H1 (cell line): ENCODE measurements around the gene CORO1C. TPM values are rescaled to one million over a fixed set of nuclear protein-coding genes. Genes with fewer than 3 reads are reported as not detected.
A peak's percentile ranks its signal among the peaks of the same experiment; 100 is the strongest.

Source experiments
- CTCF ChIA-PET: fragments of 300-600 bp; sonication (Branson Sonifier 250); formaldehyde crosslinking; loops from one replicate; lab custom pipeline; 2021; ENCODE audit not compliant: partially characterized antibody; lab: Charles Lee
- POLR2A ChIA-PET: fragments of 300-600 bp; sonication (Branson Sonifier 250); formaldehyde crosslinking; loops from one replicate; lab custom pipeline; 2021; ENCODE audit warnings: inconsistent platforms; ENCODE audit not compliant: partially characterized antibody; lab: Charles Lee
- DNase-seq, 2 experiments: peaks; one replicate each; pipeline versions ENCODE4 v3.0.0 to v3.0.0-alpha.2; 2010 to 2022; ENCODE audit warnings: low spot score in 2 of 2, low read depth in 1 of 2, mixed read lengths in 1 of 2
- FAIRE-seq: peaks from 2 replicates; lab custom pipeline; 2011; peaks lifted over from hg19 to GRCh38; lab: Jason Lieb, UNC
- H2AFZ ChIP-seq: 2 replicates; pipeline ENCODE4 v1.8.1; 2012; ENCODE audit warnings: low read length, inconsistent platforms
- H2AK5ac ChIP-seq: 2 replicates; pipeline ENCODE4 v1.6.1; 2013; ENCODE audit warnings: low read depth, low read length
- H2BK120ac ChIP-seq: replicated peaks from 2 replicates; pipeline ENCODE3; 2013; ENCODE audit warnings: low read depth, low read length, inconsistent platforms
- H2BK12ac ChIP-seq: 2 replicates; pipeline ENCODE4 v1.6.1; 2013; ENCODE audit warnings: low read depth, low read length
- H2BK15ac ChIP-seq: 2 replicates; pipeline ENCODE4 v1.6.1; 2013; ENCODE audit warnings: low read length
- H2BK20ac ChIP-seq: 2 replicates; pipeline ENCODE4 v1.6.1; 2013; ENCODE audit warnings: low read length
- H2BK5ac ChIP-seq: 2 replicates; pipeline ENCODE4 v1.6.1; 2013; ENCODE audit warnings: low read depth, low read length
- H3K14ac ChIP-seq: 2 replicates; pipeline ENCODE4 v1.6.1; 2013; ENCODE audit warnings: inconsistent platforms; ENCODE audit not compliant: insufficient read length
- H3K18ac ChIP-seq: 2 replicates; pipeline ENCODE4 v1.6.1; 2013; ENCODE audit warnings: low read length; ENCODE audit errors: extremely low read depth
- H3K23ac ChIP-seq: 2 replicates; pipeline ENCODE4 v1.6.1; 2013; ENCODE audit warnings: inconsistent platforms; ENCODE audit not compliant: insufficient read length
- H3K23me2 ChIP-seq: 2 replicates; pipeline ENCODE4 v1.6.1; 2013; ENCODE audit warnings: low read depth, low read length
- H3K27ac ChIP-seq: 2 replicates; pipeline ENCODE4 v1.6.1; 2011; ENCODE audit warnings: low read depth, low read length, inconsistent platforms
- H3K27me3 ChIP-seq, 4 experiments: replicated peaks in 1 of 4; 1 replicate in 1 of 4; 2 replicates in 3 of 4; pipeline versions ENCODE4 v1.6.1 to v1.8.1; 2011 to 2013; ENCODE audit warnings: low read length in 3 of 4, mild to moderate bottlenecking in 3 of 4, inconsistent platforms in 2 of 4, mixed read lengths in 2 of 4, moderate library complexity in 1 of 4; ENCODE audit not compliant: control insufficient read depth in 3 of 4, insufficient read depth in 3 of 4; ENCODE audit errors: extremely low read depth in 1 of 4
- H3K36me3 ChIP-seq, 4 experiments: 2 replicates each; pipeline versions ENCODE4 v1.6.1 to v1.8.1; 2011 to 2013; ENCODE audit warnings: mild to moderate bottlenecking in 4 of 4, low read length in 3 of 4, moderate library complexity in 2 of 4, control low read depth in 1 of 4, inconsistent platforms in 1 of 4; ENCODE audit not compliant: insufficient read depth in 4 of 4, control insufficient read depth in 2 of 4
- H3K4ac ChIP-seq: replicated peaks from 2 replicates; pipeline ENCODE3; 2013; ENCODE audit warnings: low read length, low read depth, mixed read lengths, inconsistent platforms; ENCODE audit not compliant: insufficient read length
- H3K4me1 ChIP-seq, 4 experiments: replicated peaks in 1 of 4; 1 replicate in 1 of 4; 2 replicates in 3 of 4; pipeline versions ENCODE4 v1.6.1 to v1.8.1; 2011 to 2013; ENCODE audit warnings: low read length in 3 of 4, inconsistent platforms in 2 of 4, mixed read lengths in 1 of 4; ENCODE audit not compliant: insufficient read depth in 4 of 4, control insufficient read depth in 3 of 4
- H3K4me2 ChIP-seq, 2 experiments: 2 replicates each; pipeline versions ENCODE4 v1.6.1 to v1.8.1; 2011 to 2013; ENCODE audit warnings: low read depth in 2 of 2, low read length in 2 of 2, control low read depth in 1 of 2, inconsistent platforms in 1 of 2, mild to moderate bottlenecking in 1 of 2; ENCODE audit not compliant: insufficient read depth in 1 of 2
- H3K4me3 ChIP-seq, 4 experiments: fragments of 200-600, 300-600 bp in 1 of 4; sonication (generic), shearing (Covaris generic), sonication (Bioruptor Twin) in 1 of 4; 2 replicates each; pipeline versions ENCODE4 v1.5.1 to v1.8.1; 2011 to 2016; ENCODE audit warnings: low read length in 4 of 4, low read depth in 3 of 4, control low read depth in 2 of 4, inconsistent platforms in 2 of 4, mild to moderate bottlenecking in 2 of 4, mixed read lengths in 1 of 4, moderate library complexity in 1 of 4; ENCODE audit not compliant: insufficient read depth in 2 of 4; ENCODE audit errors: extremely low read depth in 1 of 4
- H3K56ac ChIP-seq: replicated peaks from 2 replicates; pipeline ENCODE3; 2013; ENCODE audit warnings: low read depth, mild to moderate bottlenecking, mixed read lengths, low read length, inconsistent platforms; ENCODE audit not compliant: insufficient read length
- H3K79me1 ChIP-seq: 2 replicates; pipeline ENCODE4 v1.6.1; 2013; ENCODE audit warnings: low read depth, low read length, control low read depth
- H3K79me2 ChIP-seq, 2 experiments: 2 replicates each; pipeline versions ENCODE4 v1.6.1 to v1.8.1; 2012 to 2013; ENCODE audit warnings: low read length in 2 of 2, mild to moderate bottlenecking in 2 of 2, inconsistent platforms in 1 of 2; ENCODE audit not compliant: insufficient read depth in 2 of 2, control insufficient read depth in 1 of 2
- H3K9ac ChIP-seq, 4 experiments: replicated peaks in 1 of 4; 1 replicate in 1 of 4; 2 replicates in 3 of 4; pipeline versions ENCODE4 v1.6.1 to v1.8.1; 2011 to 2013; ENCODE audit warnings: low read depth in 3 of 4, low read length in 3 of 4, control low read depth in 2 of 4, mild to moderate bottlenecking in 2 of 4, moderate library complexity in 2 of 4, inconsistent platforms in 1 of 4; ENCODE audit errors: extremely low read depth in 1 of 4
- H3K9me3 ChIP-seq, 2 experiments: 2 replicates each; pipeline versions ENCODE4 v1.6.1 to v1.8.1; 2012 to 2013; ENCODE audit warnings: mild to moderate bottlenecking in 2 of 2, moderate library complexity in 2 of 2, control low read depth in 1 of 2, inconsistent platforms in 1 of 2, low read depth in 1 of 2, low read length in 1 of 2, mixed read lengths in 1 of 2; ENCODE audit not compliant: insufficient read depth in 2 of 2
- H4K20me1 ChIP-seq, 2 experiments: replicated peaks in 1 of 2; 2 replicates each; pipeline versions ENCODE3 to v1.8.1; 2011 to 2013; ENCODE audit warnings: inconsistent platforms in 2 of 2, low read length in 2 of 2, mild to moderate bottlenecking in 1 of 2; ENCODE audit not compliant: insufficient read depth in 2 of 2, control insufficient read depth in 1 of 2
- H4K5ac ChIP-seq: 2 replicates; pipeline ENCODE4 v1.6.1; 2013; ENCODE audit warnings: low read length, low read depth, mixed read lengths, inconsistent platforms; ENCODE audit not compliant: insufficient read length
- H4K8ac ChIP-seq: 2 replicates; pipeline ENCODE4 v1.8.0; 2013; ENCODE audit warnings: mild to moderate bottlenecking, moderate library complexity, low read length, inconsistent platforms; ENCODE audit not compliant: insufficient read depth; ENCODE audit errors: extremely low read depth
- H4K91ac ChIP-seq: replicated peaks from 2 replicates; pipeline ENCODE3; 2013; ENCODE audit warnings: low read length, mixed read lengths, inconsistent platforms; ENCODE audit not compliant: insufficient read length
- ASH2L ChIP-seq: fragments of 200-600, 300-600 bp; sonication (generic); IDR thresholded peaks from one replicate; pipeline ENCODE4 v1.7.1; 2017; ENCODE audit warnings: low read length
- CHD2 ChIP-seq: IDR thresholded peaks from 2 replicates; pipeline ENCODE4 v1.6.1; 2012; ENCODE audit warnings: low read length, improper control_type of control experiment
- EP300 ChIP-seq, 2 experiments: IDR thresholded peaks; 1 replicate in 1 of 2; 2 replicates in 1 of 2; pipeline ENCODE4 v1.6.1; 2011 to 2012; ENCODE audit warnings: low read depth in 2 of 2, low read length in 2 of 2, mild to moderate bottlenecking in 2 of 2, borderline replicate concordance in 1 of 2, inconsistent platforms in 1 of 2, moderate library complexity in 1 of 2
- JUN ChIP-seq: IDR thresholded peaks from 2 replicates; pipeline ENCODE4 v1.6.1; 2011; ENCODE audit warnings: low read depth, mild to moderate bottlenecking, improper control_type of control experiment, low read length
- NANOG ChIP-seq: IDR thresholded peaks from 2 replicates; pipeline ENCODE4 v1.6.1; 2011; ENCODE audit warnings: low read length, low read depth, mild to moderate bottlenecking, inconsistent platforms; ENCODE audit not compliant: insufficient read depth, poor library complexity, severe bottlenecking
- SP4 ChIP-seq: IDR thresholded peaks from 2 replicates; pipeline ENCODE4 v1.6.1; 2012; ENCODE audit warnings: low read length, inconsistent platforms
- TAF1 ChIP-seq: IDR thresholded peaks from 2 replicates; pipeline ENCODE4 v1.6.1; 2011; ENCODE audit warnings: mild to moderate bottlenecking, low read depth, low read length
- YY1 ChIP-seq: IDR thresholded peaks from 2 replicates; pipeline ENCODE4 v1.6.1; 2011; ENCODE audit warnings: low read depth, mild to moderate bottlenecking, low read length
- WGBS, 2 experiments: shearing (Covaris generic) in 1 of 2; methylation state at CpG; one replicate each; pipeline versions ENCODE4 v1.1.6 to v1.1.7; 2013 to 2015; ENCODE audit warnings: low lambda C conversion rate in 2 of 2, mixed read lengths in 2 of 2, inconsistent platforms in 1 of 2, low coverage in 1 of 2, missing lambda C conversion rate in 1 of 2; ENCODE audit not compliant: insufficient replicate concordance in 2 of 2, insufficient coverage in 1 of 2, insufficient read length in 1 of 2; ENCODE audit errors: extremely low coverage in 1 of 2, missing lambda C conversion rate in 1 of 2; 5-methylcytosine and 5-hydroxymethylcytosine counted together
- polyA plus RNA-seq, 7 experiments: library from polyadenylated mRNA; depleted of rRNA in 3 of 7; stranded (reverse) in 5 of 7; unstranded in 2 of 7; fragments of >200 nt in 5 of 7; fragments of 200-250 nt in 2 of 7; gene quantifications; 1 replicate in 5 of 7; 2 replicates in 1 of 7; 4 replicates in 1 of 7; pipeline versions ENCODE4 v1.2.1 to v1.2.3, GENCODE V29; 2011 to 2013; ENCODE audit warnings: missing spikeins in 2 of 7, mixed read lengths in 2 of 7
- total RNA-seq: library from RNA; stranded (reverse); fragmentation: NEBNext Ultra II Directional; extraction: Animal tissue kit (Norgen Biotek cat#: 25700); gene quantifications from 2 replicates; pipeline ENCODE4 v1.2.1, GENCODE V29; 2021

Gene CORO1C
- total and polyA plus RNA-seq, 2 of the 8 experiments (the other 6 are each of a cell fraction or from before 2014, with no cell fraction given), result 72.7 to 120 TPM

GRCh38 chr12:108714866-108715265 is 16.5 kb downstream of the CORO1C start:
- CTCF ChIA-PET, result interaction anchor here (0.8 to 1.3 kb wide), 4 partner anchors 11 to 24 kb away, joined by 3 to 7 read pairs (median 4); no protein-coding TSS in a partner anchor
- Histone ChIP-seq H3K56ac (no peak overlapping the region), H3K9ac (no peak overlapping the region; a peak in 1 of 7 replicates), H3K4me2 (no peak overlapping the region; a peak in 1 of 4 replicates), H3K18ac (no peak overlapping the region), H4K5ac (no peak overlapping the region), H3K23me2 (no peaks in the 10 kb centered on the region), H3K4me1 (peaks cover 3 to 14% (median 7%) of the 10 kb centered on the region in 4 experiments; a peak in 4 of 7 replicates), H3K4ac (no peak overlapping the region), H2BK20ac (no peak overlapping the region), H3K79me1 (peaks cover 2% of the 10 kb centered on the region; the same call in 1 of the 2 replicates), H4K8ac (no peak overlapping the region), H2BK120ac (no peak overlapping the region), H4K20me1 (peaks cover 5 to 8% of the 10 kb centered on the region in 2 experiments), H3K23ac (no peak overlapping the region), H2BK5ac (0 out of 2 replicates have a peak overlapping the region, but pooled peaks have one; percentile 60), H2BK12ac (peak overlapping the region; percentile 70; the same call in 1 of the 2 replicates), H4K91ac (no peak overlapping the region), H3K14ac (no peak overlapping the region), H3K27ac (no peak overlapping the region), H2AK5ac (no peak overlapping the region), H2AFZ (no peak overlapping the region), H3K36me3 (no peaks in the 10 kb centered on the region), H2BK15ac (no peak overlapping the region), H3K27me3 (no peaks in the 10 kb centered on the region), H3K79me2 (peaks cover 17 to 85% of the 10 kb centered on the region in 2 experiments), H3K4me3 (no peak overlapping the region), H3K9me3 (no peaks in the 10 kb centered on the region)
- WGBS, 2 experiments, result 92% methylated on average over 5 of the region's 5 CpGs; no CpG with 5 or more reads in 1 of the 2 experiments
- no peak for FAIRE-seq
- DNase-seq, result no peak
- POLR2A ChIA-PET, result interaction anchor here (0.8 to 3.6 kb wide), 5 partner anchors 11 to 153 kb away, joined by 3 to 29 read pairs (median 4); partner anchors contain the start of gene ISCU
- TF ChIP-seq EP300 (IDR thresholded peaks at IDR 0.05; ENCODE audit: borderline replicate concordance in 1 of 2, low read depth in 2 of 2, low read length in 2 of 2), result no peak
- no peak for TF ChIP-seq NANOG
- no peak for TF ChIP-seq CHD2
- no peak for TF ChIP-seq YY1
- no peak for TF ChIP-seq ASH2L
- no peak for TF ChIP-seq JUN
- no peak for TF ChIP-seq TAF1
- no peak for TF ChIP-seq SP4
